Subcutaneous abdominal adipose tissue (tissue), 5 donors: Measurements from ENCODE around the gene CPN2.
A peak's percentile ranks its signal among the peaks of the same experiment; 100 is the strongest.

Experiments
- H3K27ac ChIP-seq: one replicate; pipeline ENCODE4 v1.7.0; 2013; ENCODE audit warnings: low read depth, mild to moderate bottlenecking, inconsistent platforms, low read length, moderate library complexity
- H3K27me3 ChIP-seq, 5 donors: one replicate each; pipeline ENCODE4 v1.7.0; 2013; ENCODE audit warnings: low read length in 5 of 5, inconsistent platforms in 1 of 5; ENCODE audit not compliant: control insufficient read depth in 5 of 5, insufficient read depth in 4 of 5
- H3K36me3 ChIP-seq, 5 donors: one replicate each; pipeline ENCODE4 v1.7.0; 2013; ENCODE audit warnings: low read length in 5 of 5; ENCODE audit not compliant: control insufficient read depth in 5 of 5, insufficient read depth in 5 of 5
- H3K4me1 ChIP-seq, 5 donors: one replicate each; pipeline ENCODE4 v1.7.0; 2013; ENCODE audit warnings: low read length in 5 of 5, mild to moderate bottlenecking in 3 of 5, moderate library complexity in 1 of 5; ENCODE audit not compliant: control insufficient read depth in 5 of 5, insufficient read depth in 5 of 5
- H3K4me3 ChIP-seq, 5 donors: one replicate each; pipeline ENCODE4 v1.7.0; 2013; ENCODE audit warnings: low read length in 5 of 5, low read depth in 1 of 5
- H3K9ac ChIP-seq, 5 donors: one replicate each; pipeline ENCODE4 v1.7.0; 2013; ENCODE audit warnings: low read length in 5 of 5, mild to moderate bottlenecking in 4 of 5, moderate library complexity in 3 of 5
- H3K9me3 ChIP-seq, 5 donors: one replicate each; pipeline ENCODE4 v1.7.0; 2013; ENCODE audit warnings: low read length in 5 of 5; ENCODE audit not compliant: control insufficient read depth in 5 of 5
- donor health status: healthy.
- donor health status: healthy.
- donor health status: healthy.
- donor health status: healthy.
- donor health status: healthy.

CPN2 gene

GRCh38 chr3:194346035-194346434, 5.1 kb downstream of the CPN2 start:
- H3K9me3 ChIP-seq = no peaks in the 10 kb centered on the region
- no peak overlapping the region for H3K4me3 ChIP-seq
- H3K4me1 ChIP-seq = no peaks in the 10 kb centered on the region
- no peak overlapping the region for H3K27ac ChIP-seq
- peaks cover 0 to 14% (median 4%) of the 10 kb centered on the region in 5 donors for H3K27me3 ChIP-seq
- H3K9ac ChIP-seq = no peak overlapping the region
- no peaks in the 10 kb centered on the region for H3K36me3 ChIP-seq

- Histone ChIP-seq H3K9ac (no peak overlapping the region), H3K4me1 (no peaks in the 10 kb centered on the region), H3K4me3 (no peak overlapping the region), H3K27ac (no peak overlapping the region), H3K9me3 (no peaks in the 10 kb centered on the region), H3K27me3 (peaks cover 0 to 14% (median 4%) of the 10 kb centered on the region in 5 donors), H3K36me3 (no peaks in the 10 kb centered on the region)
Observed at GRCh38 chr3:194344012-194344411, 7.1 kb downstream of the CPN2 start.

- Histone ChIP-seq H3K27ac (no peak overlapping the region), H3K36me3 (no peaks in the 10 kb centered on the region), H3K9ac (no peak overlapping the region), H3K4me1 (no peaks in the 10 kb centered on the region), H3K9me3 (no peaks in the 10 kb centered on the region), H3K27me3 (peaks cover 0 to 14% (median 4%) of the 10 kb centered on the region in 5 donors), H3K4me3 (no peak overlapping the region)
Observed at GRCh38 chr3:194343561-194343893, 7.6 kb downstream of the CPN2 start.

GRCh38 chr3:194342861-194343560, 8.1 kb downstream of the CPN2 start:
- Histone ChIP-seq H3K27ac (no peak overlapping the region), H3K36me3 (no peaks in the 10 kb centered on the region), H3K4me3 (no peak overlapping the region), H3K9me3 (no peaks in the 10 kb centered on the region), H3K4me1 (peaks cover 0 to 4% (median 2%) of the 10 kb centered on the region in 5 donors), H3K27me3 (peaks cover 0 to 14% (median 4%) of the 10 kb centered on the region in 5 donors), H3K9ac (no peak overlapping the region)

- H3K4me1 ChIP-seq = peaks cover 0 to 21% (median 13%) of the 10 kb centered on the region in 5 donors
- no peak overlapping the region for H3K4me3 ChIP-seq
- H3K27me3 ChIP-seq = peaks cover 0 to 8% (median 2%) of the 10 kb centered on the region in 5 donors
Observed at GRCh38 chr3:194340757-194341400, 10.2 kb downstream of the CPN2 start.

GRCh38 chr3:194339840-194340239, 11.3 kb downstream of the CPN2 start:
- Histone ChIP-seq H3K27ac (no peak overlapping the region), H3K27me3 (peaks cover 0 to 3% (median 2%) of the 10 kb centered on the region in 5 donors), H3K9ac (no peak overlapping the region), H3K4me1 (peaks cover 0 to 21% (median 13%) of the 10 kb centered on the region in 5 donors), H3K4me3 (no peak overlapping the region), H3K36me3 (no peaks in the 10 kb centered on the region), H3K9me3 (no peaks in the 10 kb centered on the region)

More at GRCh38 chr3:194340757-194341400, 10.2 kb downstream of the CPN2 start:
- no peak overlapping the region for H3K9ac ChIP-seq
- no peak overlapping the region for H3K27ac ChIP-seq
- H3K9me3 ChIP-seq = no peaks in the 10 kb centered on the region
- no peaks in the 10 kb centered on the region for H3K36me3 ChIP-seq

GRCh38 chr3:194339356-194339755, 11.8 kb downstream of the CPN2 start:
- Histone ChIP-seq H3K27me3 (peaks cover 0 to 3% (median 0%) of the 10 kb centered on the region in 5 donors), H3K4me1 (peaks cover 0 to 21% (median 13%) of the 10 kb centered on the region in 5 donors), H3K4me3 (no peak overlapping the region), H3K36me3 (no peaks in the 10 kb centered on the region), H3K9me3 (no peaks in the 10 kb centered on the region), H3K9ac (no peak overlapping the region), H3K27ac (no peak overlapping the region)

- peak overlapping the region in 1 of 5 donors; percentile 41 for H3K9ac ChIP-seq
- no peaks in the 10 kb centered on the region for H3K9me3 ChIP-seq
- no peak overlapping the region for H3K27ac ChIP-seq
- peaks cover 0 to 5% (median 3%) of the 10 kb centered on the region in 5 donors for H3K27me3 ChIP-seq
- H3K4me3 ChIP-seq = no peak overlapping the region
- H3K36me3 ChIP-seq = no peaks in the 10 kb centered on the region
- peaks cover 0 to 28% (median 18%) of the 10 kb centered on the region in 5 donors for H3K4me1 ChIP-seq
Observed at GRCh38 chr3:194337965-194338753, 13.0 kb downstream of the CPN2 start.

- no peak overlapping the region for H3K27ac ChIP-seq
- no peaks in the 10 kb centered on the region for H3K36me3 ChIP-seq
- peak overlapping the region in 1 of 5 donors; percentile 5 for H3K9ac ChIP-seq
- peaks cover 0 to 18% (median 5%) of the 10 kb centered on the region in 5 donors for H3K27me3 ChIP-seq
- no peaks in the 10 kb centered on the region for H3K9me3 ChIP-seq
- peaks cover 0 to 30% (median 19%) of the 10 kb centered on the region in 5 donors for H3K4me1 ChIP-seq
- H3K4me3 ChIP-seq = no peak overlapping the region
Observed at GRCh38 chr3:194336601-194337355, 14.3 kb downstream of the CPN2 start.
